AG20443 (cell line): Measurements from ENCODE around the gene CDNF.
"Not testable (repeated sequence)": the region's sequence is repeated elsewhere in the genome, so short reads cannot be mapped to it uniquely, and the experiment has no call there.

ENCODE experiments used
- DNase-seq: peaks from one replicate; pipeline ENCODE4 v3.0.0; 2012; ENCODE audit warnings: low spot score, mixed read lengths

CDNF gene

DNA sequence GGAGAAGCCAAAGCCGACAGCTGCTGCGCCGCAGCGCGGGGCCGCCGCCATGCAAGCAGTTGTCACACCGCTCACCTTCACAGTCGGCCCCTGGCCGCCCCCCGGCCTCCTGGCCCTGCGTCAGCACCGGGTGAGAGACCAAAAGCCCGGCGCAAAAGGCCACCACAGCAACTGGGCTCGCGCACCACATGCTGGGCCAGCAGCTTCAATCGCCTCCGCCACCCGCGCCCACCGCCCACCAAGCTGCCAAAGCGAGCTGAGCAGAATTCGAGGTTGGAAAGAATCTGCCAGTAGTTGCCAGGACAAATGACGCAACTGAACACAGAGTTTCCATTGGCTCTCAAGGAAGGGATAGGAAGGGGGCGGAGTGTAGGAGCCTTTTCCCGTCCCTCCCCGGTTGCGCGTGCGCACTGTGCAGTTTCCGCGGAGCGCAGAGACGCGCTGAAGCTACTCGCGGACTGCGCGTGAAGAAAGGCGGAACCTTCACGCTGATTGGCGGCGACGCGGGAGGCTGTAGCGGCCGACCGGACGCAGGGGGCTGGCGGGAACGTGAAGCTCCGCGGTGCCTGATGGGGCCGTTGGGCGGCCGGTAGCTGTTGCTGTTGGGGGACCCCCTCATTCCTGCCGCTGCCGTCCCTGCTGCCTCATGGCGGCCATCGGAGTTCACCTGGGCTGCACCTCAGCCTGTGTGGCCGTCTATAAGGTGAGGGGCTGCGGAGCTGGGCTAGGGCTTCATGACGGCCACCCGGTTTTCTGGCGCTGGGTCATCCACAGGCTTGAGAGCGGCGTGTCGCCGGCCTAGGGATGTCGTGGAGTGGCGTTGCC is at the start of gene CDNF, which contains the start of the genes HSPA14 and MSANTD7:
Gene CDNF (minus strand): TSS at position 281 of the 825 bp plus-strand sequence. CDS start 91 bp downstream, at position 190.
Gene HSPA14 (plus strand): TSS at position 550 of the 825 bp plus-strand sequence. CDS start 97 bp downstream, at position 647.
Gene MSANTD7 (plus strand): TSS at position 550 of the 825 bp plus-strand sequence. CDS start 3,979 bp downstream, outside the sequence.
- peak; percentile 99 for DNase-seq

GRCh38 chr10:14884082-14884481 is 46.2 kb upstream of the CDNF start:
- no peak for DNase-seq

DNA sequence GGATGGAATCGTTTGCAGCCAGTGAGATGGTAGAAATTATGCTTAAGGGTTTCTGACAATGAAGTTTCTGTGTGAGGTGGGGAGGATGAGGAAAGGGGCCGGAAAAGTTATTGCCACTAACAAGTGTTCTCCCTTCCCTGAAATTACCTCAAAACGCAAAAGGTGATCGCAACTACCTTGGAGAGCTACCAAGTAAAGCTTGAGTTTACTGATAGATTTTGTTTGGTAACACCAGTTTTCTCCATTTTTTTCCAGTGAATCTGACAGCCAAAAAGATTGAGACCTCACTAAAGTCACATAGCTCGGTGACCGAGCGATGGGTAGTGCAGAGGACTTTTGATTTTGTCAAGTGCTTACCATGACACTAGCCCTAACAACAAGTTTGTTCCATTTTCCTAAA is 42.4 kb upstream of the CDNF start:
- no peak for DNase-seq

- DNase-seq: no peak
These were observed 42.0 kb upstream of the CDNF start for GRCh38 chr10:14879928-14880193.

DNA sequence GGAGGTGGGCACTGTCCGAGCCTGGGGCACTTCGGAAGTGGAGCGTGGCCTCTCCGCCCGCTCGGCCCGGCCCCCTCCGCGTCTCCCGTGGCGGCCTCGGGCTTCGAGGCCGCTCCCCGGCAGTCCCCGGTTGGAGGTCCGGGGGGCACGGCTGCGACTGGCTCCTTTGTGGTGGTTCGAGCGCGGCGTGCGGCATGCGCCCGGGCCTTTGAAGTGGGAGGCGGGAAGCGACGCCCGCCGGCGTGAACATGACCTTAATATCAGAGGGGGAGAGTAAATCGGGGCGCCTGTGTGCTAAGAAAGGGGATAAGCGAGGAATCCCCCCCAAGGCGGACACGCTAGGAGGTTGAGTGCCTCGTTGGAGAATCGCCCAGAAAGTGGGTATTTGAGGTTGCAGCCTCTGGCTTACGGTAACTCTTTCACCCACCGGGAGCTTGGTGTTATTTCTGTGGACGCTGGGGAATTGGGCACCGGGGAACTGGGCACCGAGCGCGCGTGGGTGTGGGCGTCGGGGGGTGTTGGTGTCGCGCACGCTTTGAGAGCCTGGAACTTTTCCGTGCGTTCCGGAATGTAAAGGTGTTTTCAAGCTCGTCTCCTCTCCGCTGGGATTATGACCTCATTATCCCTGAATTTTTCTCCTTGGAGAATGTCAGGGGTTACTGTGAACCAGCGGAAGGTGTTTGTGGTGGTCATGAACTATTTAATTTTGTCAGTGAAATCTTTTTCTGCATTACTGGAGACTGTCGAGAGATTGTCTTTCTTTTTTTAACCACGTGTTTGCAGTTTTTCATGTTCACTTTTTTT is 41.5 kb upstream of the CDNF start:
- peak; percentile 20 for DNase-seq

- DNase-seq: peak; percentile 100
These were observed 40.7 kb upstream of the CDNF start, which contains the start of gene SUV39H2 for GRCh38 chr10:14878266-14879123. Gene SUV39H2, plus strand, starts transcription at chr10:14878866. Its CDS starts 23 bp downstream, at chr10:14878889.

- DNase-seq: no peak
These were observed 38.9 kb upstream of the CDNF start for GRCh38 chr10:14876764-14877163.

DNA sequence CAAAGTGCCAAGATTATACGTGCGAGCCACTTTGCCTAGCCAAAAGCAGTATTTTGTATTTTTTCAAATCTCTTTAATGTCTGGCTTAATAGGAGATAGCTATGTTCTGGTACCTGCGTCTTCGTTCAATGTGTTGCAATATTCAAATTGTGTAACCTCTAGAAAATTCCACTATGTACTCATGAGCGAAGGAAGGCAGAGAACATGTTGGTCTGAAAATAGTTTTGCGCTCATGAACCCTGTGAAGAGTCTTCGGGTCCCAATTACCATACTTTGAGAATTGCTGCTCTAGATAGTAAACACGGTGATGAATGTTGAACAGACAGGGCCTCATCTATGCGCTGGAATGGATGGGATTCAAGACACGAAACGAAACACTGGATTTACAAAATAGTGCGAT is 38.1 kb upstream of the CDNF start:
- DNase-seq: no peak

- DNase-seq: peak; percentile 24
These were observed 35.4 kb upstream of the CDNF start for GRCh38 chr10:14873090-14873760.

GRCh38 chr10:14864871-14865270 is 27.0 kb upstream of the CDNF start:
- not testable (repeated sequence) for DNase-seq

DNA sequence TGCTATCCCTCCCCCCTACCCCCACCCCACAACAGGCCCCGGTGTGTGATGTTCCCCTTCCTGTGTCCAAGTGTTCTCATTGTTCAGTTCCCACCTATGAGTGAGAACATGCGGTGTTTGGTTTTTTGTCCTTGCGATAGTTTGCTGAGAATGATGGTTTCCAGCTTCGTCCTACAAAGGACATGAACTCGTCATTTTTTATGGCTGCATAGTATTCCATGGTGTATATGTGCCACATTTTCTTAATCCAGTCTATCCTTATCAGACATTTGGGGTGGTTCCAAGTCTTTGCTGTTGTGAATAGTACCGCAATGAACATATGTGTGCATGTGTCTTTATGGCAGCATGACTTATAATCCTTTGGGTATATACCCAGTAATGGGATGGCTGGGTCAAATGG is 26.6 kb upstream of the CDNF start:
- not testable (repeated sequence) for DNase-seq

GRCh38 chr10:14860791-14861190 is 23.0 kb upstream of the CDNF start:
- no peak for DNase-seq

GRCh38 chr10:14859775-14860174 is 21.9 kb upstream of the CDNF start:
- DNase-seq: no peak

DNA sequence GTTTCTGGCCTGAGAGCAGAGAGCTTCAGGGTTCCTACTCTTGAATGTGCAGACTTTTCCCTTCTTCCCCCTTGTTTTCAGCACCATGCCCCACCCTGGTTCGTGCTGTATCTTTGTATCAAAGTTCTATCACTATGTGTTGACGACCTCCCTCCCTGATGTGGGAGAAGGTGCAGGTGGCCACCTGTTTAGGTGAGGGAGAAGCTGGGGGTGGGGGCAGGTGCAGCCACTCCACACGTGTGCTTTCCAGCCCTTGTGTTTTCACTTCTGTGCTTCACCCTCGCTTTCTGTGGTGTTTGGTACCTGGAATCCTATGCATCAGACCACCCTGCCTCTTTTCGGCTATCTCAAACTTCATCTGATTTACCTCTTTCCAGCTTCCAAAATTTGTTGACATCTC is 21.2 kb upstream of the CDNF start:
- no peak for DNase-seq

GRCh38 chr10:14858338-14858960 is 20.6 kb upstream of the CDNF start:
- no peak for DNase-seq

DNA sequence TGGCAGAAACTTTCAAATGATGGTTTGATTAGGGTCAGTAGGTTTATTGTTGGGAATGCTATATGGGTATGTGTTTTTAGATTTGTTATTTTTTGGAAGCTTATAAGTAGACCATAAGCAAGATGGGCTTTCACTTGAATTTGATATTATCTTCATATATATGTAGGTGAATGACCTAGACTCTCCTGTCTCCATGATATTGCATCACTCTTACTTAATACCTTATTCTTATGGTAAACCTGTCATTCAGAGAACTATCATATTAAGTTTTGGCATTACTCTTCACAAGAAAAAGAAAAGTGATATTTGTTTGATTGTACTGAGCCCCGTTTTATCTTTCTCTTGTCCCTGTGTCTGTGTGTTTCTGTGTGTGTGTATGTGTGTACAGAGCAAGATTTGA is 17.6 kb upstream of the CDNF start:
- no peak for DNase-seq

- no peak for DNase-seq
These were observed 14.4 kb upstream of the CDNF start for GRCh38 chr10:14852236-14852635.

DNA sequence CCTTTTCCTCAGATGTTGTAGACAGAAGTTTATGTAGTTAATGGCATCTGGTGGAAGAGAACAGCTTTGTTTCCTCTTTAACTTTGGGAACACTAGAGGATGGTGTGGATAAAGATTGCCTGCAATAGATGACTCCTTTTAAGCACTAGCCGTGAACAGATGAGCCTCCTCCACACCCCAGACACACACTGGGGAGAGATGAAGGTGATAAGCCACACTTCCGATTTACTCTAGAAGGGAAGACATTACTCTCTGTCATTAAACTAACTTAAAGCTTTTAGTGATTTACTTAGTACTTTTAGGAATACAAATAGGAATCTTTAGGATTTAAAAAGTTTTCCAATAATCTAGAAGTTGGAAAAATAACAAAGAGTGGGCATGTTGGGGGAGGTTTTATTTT is 7.1 kb upstream of the CDNF start:
- DNase-seq: no peak

DNA sequence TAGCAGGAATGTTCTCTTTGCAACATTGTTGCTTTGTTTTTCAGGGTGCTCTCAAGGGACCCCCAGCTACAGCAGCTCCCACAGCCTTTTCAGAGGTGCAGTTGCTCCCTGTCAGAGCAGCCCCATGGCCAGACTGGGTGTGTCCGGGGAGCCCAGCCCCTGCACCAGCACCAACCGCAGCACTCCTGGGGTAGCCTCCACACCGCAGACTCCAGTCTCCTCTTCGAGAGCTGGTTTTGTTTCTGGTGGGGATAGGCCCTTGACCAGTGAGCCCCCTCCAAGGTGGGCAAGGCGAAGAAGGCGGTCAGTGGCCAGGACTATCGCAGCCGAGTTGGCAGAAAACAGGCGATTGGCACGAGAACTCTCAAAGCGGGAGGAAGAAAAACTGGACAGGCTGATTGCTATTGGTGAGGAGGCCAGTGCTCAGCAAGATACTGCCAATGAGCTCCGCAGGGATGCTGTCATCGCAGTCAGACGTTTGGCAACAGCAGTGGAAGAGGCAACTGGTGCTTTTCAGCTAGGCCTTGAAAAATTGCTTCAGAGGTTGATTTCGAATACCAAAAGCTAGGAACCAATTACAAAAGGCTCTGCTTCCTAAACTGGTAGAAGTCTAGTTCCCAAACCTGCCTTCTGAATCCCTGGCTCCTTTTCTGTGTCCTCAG is 5.6 kb upstream of the CDNF start:
- no peak for DNase-seq

DNA sequence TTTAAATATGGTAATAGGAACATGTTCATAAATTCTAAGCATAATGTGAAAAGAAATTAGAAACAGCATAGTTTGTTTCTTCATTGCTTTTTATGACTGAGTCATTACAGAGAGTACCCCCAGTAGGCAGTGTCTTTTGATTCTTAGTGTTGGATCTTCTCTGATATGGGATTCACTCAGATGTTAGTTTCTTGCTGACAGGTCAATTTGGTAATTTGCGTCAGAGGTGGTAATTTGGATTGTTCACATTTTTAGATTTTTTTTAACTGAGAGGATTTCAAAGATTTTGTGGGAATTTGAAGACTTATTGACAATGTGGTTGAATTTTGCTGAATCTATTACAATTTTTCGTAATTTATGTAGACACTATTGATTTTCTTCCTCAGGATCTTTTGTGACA is 2.3 kb upstream of the CDNF start:
- DNase-seq: no peak

DNA sequence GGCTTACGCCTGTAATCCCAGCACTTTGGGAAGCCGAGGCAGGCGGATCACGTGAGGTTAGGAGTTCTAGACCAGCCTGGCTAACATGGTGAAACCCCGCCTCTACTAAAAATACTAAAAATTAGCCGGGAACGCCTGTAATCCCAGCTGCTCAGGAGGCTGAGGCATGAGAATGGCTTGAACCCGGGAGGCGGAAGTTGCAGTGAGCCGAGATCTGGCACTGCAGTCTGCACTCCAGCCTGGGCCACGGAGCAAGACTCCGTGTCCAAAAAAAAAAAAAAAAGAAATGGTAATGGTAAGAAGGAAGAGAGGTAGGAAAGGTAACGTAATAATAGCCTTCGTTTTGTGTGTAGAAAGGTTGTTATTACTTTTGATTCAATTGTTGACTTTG is 1.5 kb upstream of the CDNF start:
- no peak for DNase-seq
